Measurements from ENCODE around the gene DOCK1. TPM values are rescaled to one million over a fixed set of nuclear protein-coding genes. Genes with fewer than 3 reads are reported as not detected.
A peak's percentile ranks its signal among the peaks of the same experiment; 100 is the strongest.

Gene DOCK1
- total and polyA plus RNA-seq, 2 experiments from 2014 or later: 22.8 to 45.6 TPM

DNA sequence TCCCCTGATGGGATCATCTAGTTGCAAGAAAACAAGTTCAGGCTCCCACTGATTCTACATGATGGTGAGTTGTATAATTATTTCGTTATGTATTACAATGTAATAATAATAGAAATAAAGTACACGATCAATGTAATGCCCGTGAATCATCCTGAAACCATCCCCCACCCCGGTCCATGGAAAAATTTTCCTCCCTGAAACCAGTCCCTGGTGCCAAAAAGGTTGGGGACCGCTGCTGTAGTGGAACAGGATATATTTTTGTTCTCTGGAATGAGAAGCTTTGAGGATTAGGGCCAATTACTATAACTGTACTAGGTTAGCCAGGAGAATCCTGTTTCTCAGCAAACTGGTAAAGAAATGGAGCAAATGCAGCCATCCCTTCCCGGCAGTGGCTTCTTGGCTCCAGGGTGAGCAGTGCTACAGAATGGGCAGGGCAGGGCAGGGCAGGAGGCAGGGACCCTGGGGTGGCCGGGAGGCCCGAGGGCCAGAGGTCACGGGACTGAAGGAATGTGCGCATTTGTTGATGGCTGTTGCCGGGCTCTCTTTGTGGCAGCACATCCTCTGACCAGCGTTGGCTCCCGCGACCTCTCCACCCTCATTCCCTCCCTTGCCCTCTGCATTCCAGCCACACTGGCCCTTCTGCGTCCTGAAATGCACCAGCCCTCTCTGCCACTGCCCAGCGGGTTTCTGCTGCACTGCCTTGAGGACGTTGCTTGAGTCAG is 481.5 kb downstream of the DOCK1 start:
- no peaks in the 10 kb centered on the region for H3K79me2 ChIP-seq (ENCODE audit: insufficient read depth)
- H3K36me3 ChIP-seq (ENCODE audit: low read depth): peaks cover 15% of the 10 kb centered on the region
- H3F3A ChIP-seq (ENCODE audit: insufficient read depth): no peaks in the 10 kb centered on the region
- no peak for TF ChIP-seq EZH2phosphoT487 (IDR thresholded peaks at IDR 0.05; ENCODE audit: insufficient read depth, low read depth)
- no peak for TF ChIP-seq EZH2 (IDR thresholded peaks at IDR 0.05; ENCODE audit: insufficient read depth, poor library complexity, severe bottlenecking)
- H4K20me1 ChIP-seq (ENCODE audit: insufficient read depth): no peaks in the 10 kb centered on the region; the same call in 1 of the 2 replicates
- in situ Hi-C loops (cut with MboI): no loop called here
- DNase-seq: no peak
- no peak overlapping the region for H3K9ac ChIP-seq
- no peaks in the 10 kb centered on the region for H3K4me1 ChIP-seq (ENCODE audit: insufficient read depth)
- no peak overlapping the region for H2AFZ ChIP-seq
- H3K4me3 ChIP-seq: no peak overlapping the region
- WGBS, 2 experiments (ENCODE audit: low coverage in 1 of 2, low lambda C conversion rate in 2 of 2, missing lambda C conversion rate in 2 of 2): 86 to 87% methylated on average over 12 to 17 of the region's 17 CpGs
- H3K9me2 ChIP-seq (ENCODE audit: insufficient read depth): no peaks in the 10 kb centered on the region
- no peaks in the 10 kb centered on the region for H3K27me3 ChIP-seq (replicated peaks; ENCODE audit: insufficient read depth)
- no peaks in the 10 kb centered on the region for H3K9me3 ChIP-seq (ENCODE audit: low read depth)
- no peak overlapping the region for H3K4me2 ChIP-seq (ENCODE audit: unreplicated experiment)
- no peak overlapping the region for H3K27ac ChIP-seq

GRCh38 chr10:127391875-127392274 is 486.6 kb downstream of the DOCK1 start:
- in situ Hi-C loops (cut with MboI): no loop called here
- WGBS, 2 experiments (ENCODE audit: low coverage in 1 of 2, low lambda C conversion rate in 2 of 2, missing lambda C conversion rate in 2 of 2): 78 to 82% methylated on average over 11 to 12 of the region's 12 CpGs
- TF ChIP-seq EZH2 (IDR thresholded peaks at IDR 0.05; ENCODE audit: insufficient read depth, poor library complexity, severe bottlenecking) (no peak), EZH2phosphoT487 (IDR thresholded peaks at IDR 0.05; ENCODE audit: insufficient read depth, low read depth) (no peak)
- no peaks in the 10 kb centered on the region for H3F3A ChIP-seq (ENCODE audit: insufficient read depth)
- no peak overlapping the region for H3K9ac ChIP-seq
- no peaks in the 10 kb centered on the region for H3K4me1 ChIP-seq (ENCODE audit: insufficient read depth)
- H4K20me1 ChIP-seq (ENCODE audit: insufficient read depth): no peaks in the 10 kb centered on the region; the same call in 1 of the 2 replicates
- H3K27me3 ChIP-seq (replicated peaks; ENCODE audit: insufficient read depth): no peaks in the 10 kb centered on the region
- H3K9me2 ChIP-seq (ENCODE audit: insufficient read depth): no peaks in the 10 kb centered on the region
- H3K79me2 ChIP-seq (ENCODE audit: insufficient read depth): no peaks in the 10 kb centered on the region
- H3K4me2 ChIP-seq (ENCODE audit: unreplicated experiment): no peak overlapping the region
- H2AFZ ChIP-seq: no peak overlapping the region
- H3K27ac ChIP-seq: no peak overlapping the region
- no peaks in the 10 kb centered on the region for H3K9me3 ChIP-seq (ENCODE audit: low read depth)
- no peak overlapping the region for H3K4me3 ChIP-seq
- DNase-seq: no peak
- H3K36me3 ChIP-seq (ENCODE audit: low read depth): no peaks in the 10 kb centered on the region

GRCh38 chr10:127392351-127393235 is 487.4 kb downstream of the DOCK1 start:
- H3K4me1 ChIP-seq (ENCODE audit: insufficient read depth): no peaks in the 10 kb centered on the region
- no peak for DNase-seq
- H3K9me2 ChIP-seq (ENCODE audit: insufficient read depth): no peaks in the 10 kb centered on the region
- in situ Hi-C loops (cut with MboI): no loop called here
- H3K4me3 ChIP-seq: no peak overlapping the region
- no peaks in the 10 kb centered on the region for H3K79me2 ChIP-seq (ENCODE audit: insufficient read depth)
- no peak overlapping the region for H3K9ac ChIP-seq
- H3K36me3 ChIP-seq (ENCODE audit: low read depth): no peaks in the 10 kb centered on the region
- no peak overlapping the region for H2AFZ ChIP-seq
- H3K4me2 ChIP-seq (ENCODE audit: unreplicated experiment): no peak overlapping the region
- H3F3A ChIP-seq (ENCODE audit: insufficient read depth): no peaks in the 10 kb centered on the region
- TF ChIP-seq EZH2 (IDR thresholded peaks at IDR 0.05; ENCODE audit: insufficient read depth, poor library complexity, severe bottlenecking) (no peak), EZH2phosphoT487 (IDR thresholded peaks at IDR 0.05; ENCODE audit: insufficient read depth, low read depth) (no peak)
- H3K9me3 ChIP-seq (ENCODE audit: low read depth): no peaks in the 10 kb centered on the region
- no peaks in the 10 kb centered on the region for H3K27me3 ChIP-seq (replicated peaks; ENCODE audit: insufficient read depth)
- H3K27ac ChIP-seq: no peak overlapping the region
- no peaks in the 10 kb centered on the region; the same call in 1 of the 2 replicates for H4K20me1 ChIP-seq (ENCODE audit: insufficient read depth)
- WGBS, 2 experiments (ENCODE audit: low coverage in 1 of 2, low lambda C conversion rate in 2 of 2, missing lambda C conversion rate in 2 of 2): 92 to 93% methylated on average over 19 to 23 of the region's 23 CpGs

DNA sequence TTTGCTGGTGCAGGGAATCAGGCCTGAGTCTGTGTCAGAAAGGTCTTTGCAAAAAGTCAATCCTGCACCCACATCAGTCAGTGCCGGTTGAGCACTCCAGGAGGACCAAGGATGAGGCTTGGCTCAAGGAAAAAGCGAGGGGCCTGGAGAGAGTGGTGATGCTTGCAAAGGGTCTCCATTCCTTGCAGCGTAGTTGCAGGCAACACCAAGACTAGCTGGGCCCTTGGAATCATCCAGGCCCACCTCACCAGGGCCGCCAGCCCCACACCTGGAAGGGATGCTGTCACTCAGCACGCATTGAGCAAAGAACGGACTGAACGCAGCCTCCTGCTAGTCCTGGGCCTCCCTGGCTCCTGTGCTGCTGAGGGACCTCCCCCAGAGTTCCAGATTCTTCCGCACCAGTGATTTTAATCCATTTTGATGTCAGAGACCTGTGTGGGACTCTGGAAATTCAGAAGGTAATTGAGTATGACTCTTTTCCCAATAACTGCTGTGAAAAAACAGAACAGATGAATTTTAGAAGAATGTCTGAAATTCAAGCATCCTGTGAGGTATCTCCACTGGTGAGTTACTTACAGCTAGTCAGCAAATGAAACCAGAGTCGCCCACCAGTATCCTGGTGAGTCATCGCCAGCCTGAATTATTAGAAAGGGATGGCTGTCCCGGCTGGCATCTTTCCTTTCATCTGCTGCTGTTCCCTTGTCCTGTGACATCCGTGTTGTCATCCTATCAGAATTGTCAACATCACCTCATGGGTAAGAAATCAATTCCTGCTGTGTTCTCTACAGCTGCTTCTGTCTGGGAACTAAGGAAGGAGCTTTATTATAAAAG is 493.1 kb downstream of the DOCK1 start:
- 70% methylated on average over 12 of the region's 12 CpGs for WGBS, 2 experiments (ENCODE audit: low coverage in 1 of 2, low lambda C conversion rate in 2 of 2, missing lambda C conversion rate in 2 of 2)
- Histone ChIP-seq H3K9me2 (ENCODE audit: insufficient read depth) (no peaks in the 10 kb centered on the region), H4K20me1 (ENCODE audit: insufficient read depth) (no peaks in the 10 kb centered on the region), H3K9ac (no peak overlapping the region), H3K27me3 (replicated peaks; ENCODE audit: insufficient read depth) (no peaks in the 10 kb centered on the region), H3K27ac (0 out of 2 replicates have a peak overlapping the region, but pooled peaks have one; percentile 5), H3K4me2 (ENCODE audit: unreplicated experiment) (no peak overlapping the region), H3K4me1 (ENCODE audit: insufficient read depth) (peaks cover 6% of the 10 kb centered on the region), H3F3A (ENCODE audit: insufficient read depth) (no peaks in the 10 kb centered on the region), H2AFZ (no peak overlapping the region), H3K36me3 (ENCODE audit: low read depth) (no peaks in the 10 kb centered on the region), H3K79me2 (ENCODE audit: insufficient read depth) (no peaks in the 10 kb centered on the region), H3K9me3 (ENCODE audit: low read depth) (no peaks in the 10 kb centered on the region), H3K4me3 (no peak overlapping the region)
- in situ Hi-C loops (cut with MboI): no loop called here
- peak; percentile 87 for DNase-seq
- TF ChIP-seq EZH2 (IDR thresholded peaks at IDR 0.05; ENCODE audit: insufficient read depth, poor library complexity, severe bottlenecking): no peak
